HepG2 (cell line): ENCODE data around the gene MYO18A. TPM values are rescaled to one million over a fixed set of nuclear protein-coding genes. Genes with fewer than 3 reads are reported as not detected.

Source experiments
- DPF2 ChIP-seq: sonication (generic); formaldehyde crosslinking; IDR thresholded peaks from 2 replicates; pipeline ENCODE4 v1.4.0; 2020; ENCODE audit warnings: mild to moderate bottlenecking, low read depth, missing genetic modification reagents, borderline replicate concordance
- ESRRA ChIP-seq: sonication (generic); formaldehyde crosslinking; IDR thresholded peaks from 2 replicates; pipeline ENCODE4 v1.5.1; 2020; ENCODE audit warnings: mild to moderate bottlenecking, low read depth, missing genetic modification reagents
- FLYWCH1 ChIP-seq: sonication (generic); formaldehyde crosslinking; IDR thresholded peaks from 2 replicates; pipeline ENCODE4 v1.8.1; 2023; ENCODE audit warnings: mild to moderate bottlenecking, missing genetic modification reagents
- HMG20B ChIP-seq: conservative IDR thresholded peaks from 2 replicates; pipeline ENCODE4 v1.6.1; 2016; ENCODE audit warnings: missing genetic modification reagents, missing compliant biosample characterization
- HNF1B ChIP-seq: sonication (generic); formaldehyde crosslinking; IDR thresholded peaks from 2 replicates; pipeline ENCODE4 v1.5.1; 2020; ENCODE audit warnings: mild to moderate bottlenecking, moderate library complexity, missing genetic modification reagents
- HNF4A ChIP-seq: sonication (generic); formaldehyde crosslinking; IDR thresholded peaks from 2 replicates; pipeline ENCODE4 v1.4.0; 2020; ENCODE audit warnings: missing genetic modification reagents
- ISL2 ChIP-seq: sonication (generic); formaldehyde crosslinking; IDR thresholded peaks from 2 replicates; pipeline ENCODE4 v1.5.0; 2020; ENCODE audit warnings: missing genetic modification reagents
- KDM3A ChIP-seq: IDR thresholded peaks from 2 replicates; pipeline ENCODE4 v1.6.1; 2018; ENCODE audit warnings: low read depth, missing compliant biosample characterization
- KLF16 ChIP-seq, 2 experiments: sonication (generic) in 1 of 2; formaldehyde crosslinking in 1 of 2; IDR thresholded peaks; 2 replicates each; pipeline versions ENCODE4 v1.6.1 to v1.8.0; 2016 to 2023; ENCODE audit warnings: missing genetic modification reagents in 2 of 2, missing compliant biosample characterization in 1 of 2
- ZBTB39 ChIP-seq: sonication (generic); formaldehyde crosslinking; IDR thresholded peaks from 2 replicates; pipeline ENCODE4 v1.5.0; 2020; ENCODE audit warnings: missing genetic modification reagents
- ZC3H13 ChIP-seq: sonication (generic); formaldehyde crosslinking; IDR thresholded peaks from 2 replicates; pipeline ENCODE4 v1.8.1; 2023; ENCODE audit warnings: mild to moderate bottlenecking, missing genetic modification reagents, moderate library complexity
- ZMYM3 ChIP-seq: sonication (generic); formaldehyde crosslinking; IDR thresholded peaks from 2 replicates; pipeline ENCODE4 v1.5.1; 2020; ENCODE audit warnings: mild to moderate bottlenecking, missing genetic modification reagents
- ZNF281 ChIP-seq: sonication (generic); formaldehyde crosslinking; IDR thresholded peaks from 2 replicates; pipeline ENCODE4 v1.4.0; 2020; ENCODE audit warnings: missing genetic modification reagents, borderline replicate concordance
- ZNF503 ChIP-seq: sonication (generic); formaldehyde crosslinking; IDR thresholded peaks from 2 replicates; pipeline ENCODE4 v1.4.0; 2020; ENCODE audit warnings: missing genetic modification reagents
- ZSCAN25 ChIP-seq: sonication (generic); formaldehyde crosslinking; IDR thresholded peaks from 2 replicates; pipeline ENCODE4 v1.8.0; 2022; ENCODE audit warnings: mild to moderate bottlenecking, missing genetic modification reagents
- ZSCAN29 ChIP-seq: sonication (generic); formaldehyde crosslinking; conservative IDR thresholded peaks from 2 replicates; pipeline ENCODE4 v1.4.0; 2020; ENCODE audit warnings: mild to moderate bottlenecking, missing genetic modification reagents
- polyA plus RNA-seq, 8 experiments: library from polyadenylated mRNA; depleted of rRNA in 3 of 8; stranded (reverse) in 7 of 8; unstranded in 1 of 8; fragments of >200 nt; fragmentation: Illumina TruSeq in 4 of 8; extraction: Trizol in 4 of 8; gene quantifications; 2 replicates each; pipeline versions ENCODE4 v1.2.1 to v1.2.3, GENCODE V29; 2011 to 2016; ENCODE audit warnings: low read depth in 4 of 8, missing spikeins in 1 of 8, mixed read lengths in 1 of 8; ENCODE audit not compliant: insufficient read depth in 1 of 8
- total RNA-seq, 5 experiments: library from RNA; depleted of rRNA; stranded (reverse); fragments of >200 nt; fragmentation: Illumina TruSeq; extraction: Trizol; gene quantifications; 2 replicates each; pipeline ENCODE4 v1.2.3, GENCODE V29; 2016; ENCODE audit warnings: low read depth in 1 of 5
- TF ChIP-seq, protein P1 (sequence below): sonication (generic); formaldehyde crosslinking; IDR thresholded peaks from 2 replicates; pipeline ENCODE4 v1.5.0; 2020; ENCODE audit warnings: mild to moderate bottlenecking, missing genetic modification reagents

MYO18A gene
- total and polyA plus RNA-seq, 2 of the 13 experiments (the other 11 are each of a cell fraction or from before 2014, with no cell fraction given): 16.8 to 24.8 TPM

DNA sequence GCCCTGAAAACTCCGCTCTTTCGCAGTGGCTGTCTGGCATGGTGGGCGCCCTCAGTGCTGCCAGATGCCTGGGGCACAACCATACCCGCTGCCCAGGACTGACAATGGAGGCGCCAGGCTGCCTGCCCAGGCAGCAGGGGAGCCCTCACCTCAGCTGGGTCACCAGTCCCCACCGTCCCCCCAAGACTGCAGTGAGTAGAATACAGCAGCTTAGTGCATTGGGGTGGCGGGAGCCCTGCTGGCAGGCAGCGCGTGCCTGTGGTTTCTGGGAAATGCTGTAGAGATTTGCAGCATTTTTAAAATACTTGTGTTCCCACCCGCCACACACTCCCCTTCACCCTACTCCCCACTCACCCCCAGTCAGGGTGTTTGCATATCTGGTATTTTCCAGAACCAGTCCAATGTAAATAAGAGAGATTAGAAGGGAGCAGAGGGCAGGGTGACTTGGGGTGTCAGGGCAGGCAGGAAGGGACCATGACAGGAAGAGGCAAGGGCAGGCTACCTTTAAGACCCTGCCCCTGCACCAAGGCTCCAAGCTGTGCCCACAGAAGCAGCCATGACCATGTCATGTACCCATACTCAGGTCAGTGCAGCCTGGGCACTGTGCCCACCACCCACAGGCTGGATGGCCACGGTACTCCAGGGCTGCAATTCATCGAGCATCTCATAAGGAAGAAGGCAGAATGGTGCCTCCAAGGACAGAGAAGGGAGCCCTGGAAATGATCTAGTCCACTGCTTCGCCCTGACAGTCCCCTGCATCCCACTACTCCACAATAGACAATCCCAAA is 21.5 kb downstream of the MYO18A start (continued):
- 0 out of 2 replicates have a peak, but pooled peaks have one; percentile 24 for TF ChIP-seq ZNF503 (CRISPR knock-in tag)
- 0 out of 2 replicates have a peak, but pooled peaks have one; percentile 13 for TF ChIP-seq ISL2
- 0 out of 4 replicates have a peak, but pooled peaks of 1 of the 2 experiments have one; percentile 49 for TF ChIP-seq KLF16 (CRISPR knock-in tag; IDR thresholded peaks at IDR 0.05)
- 0 out of 2 replicates have a peak, but pooled peaks have one; percentile 23 for TF ChIP-seq ZMYM3 (CRISPR knock-in tag)
- TF ChIP-seq KDM3A (CRISPR knock-in tag): no peak
- no peak for TF ChIP-seq ZC3H13 (CRISPR knock-in tag)
- TF ChIP-seq ZBTB39: 0 out of 2 replicates have a peak, but pooled peaks have one; percentile 30
- TF ChIP-seq ZSCAN29: 0 out of 2 replicates have a peak, but pooled peaks have one; percentile 42
- peak; percentile 67 for TF ChIP-seq HNF4A
- TF ChIP-seq ZSCAN25: peak; percentile 91
- no peak for TF ChIP-seq FLYWCH1 (CRISPR knock-in tag)
- peak; percentile 87 for TF ChIP-seq DPF2
- peak; percentile 51; the same call in 1 of the 2 replicates for TF ChIP-seq ZNF281 (CRISPR knock-in tag)
- peak; percentile 70 for TF ChIP-seq HMG20B (CRISPR knock-in tag)
- TF ChIP-seq, protein P1, sequence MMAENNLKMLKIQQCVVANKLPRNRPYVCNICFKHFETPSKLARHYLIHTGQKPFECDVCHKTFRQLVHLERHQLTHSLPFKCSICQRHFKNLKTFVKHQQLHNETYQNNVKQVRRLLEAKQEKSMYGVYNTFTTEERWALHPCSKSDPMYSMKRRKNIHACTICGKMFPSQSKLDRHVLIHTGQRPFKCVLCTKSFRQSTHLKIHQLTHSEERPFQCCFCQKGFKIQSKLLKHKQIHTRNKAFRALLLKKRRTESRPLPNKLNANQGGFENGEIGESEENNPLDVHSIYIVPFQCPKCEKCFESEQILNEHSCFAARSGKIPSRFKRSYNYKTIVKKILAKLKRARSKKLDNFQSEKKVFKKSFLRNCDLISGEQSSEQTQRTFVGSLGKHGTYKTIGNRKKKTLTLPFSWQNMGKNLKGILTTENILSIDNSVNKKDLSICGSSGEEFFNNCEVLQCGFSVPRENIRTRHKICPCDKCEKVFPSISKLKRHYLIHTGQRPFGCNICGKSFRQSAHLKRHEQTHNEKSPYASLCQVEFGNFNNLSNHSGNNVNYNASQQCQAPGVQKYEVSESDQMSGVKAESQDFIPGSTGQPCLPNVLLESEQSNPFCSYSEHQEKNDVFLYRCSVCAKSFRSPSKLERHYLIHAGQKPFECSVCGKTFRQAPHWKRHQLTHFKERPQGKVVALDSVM (CRISPR knock-in tag): no peak
- peak; percentile 56; the same call in 1 of the 2 replicates for TF ChIP-seq HNF1B (CRISPR knock-in tag)
- TF ChIP-seq ESRRA: peak; percentile 52; the same call in 1 of the 2 replicates
